Liver (tissue), 9 donors: ENCODE data around the gene MDP1. TPM values are rescaled to one million over a fixed set of nuclear protein-coding genes. Genes with fewer than 3 reads are reported as not detected.
"Not testable (repeated sequence)": the region's sequence is repeated elsewhere in the genome, so short reads cannot be mapped to it uniquely, and the experiment has no call there.

ENCODE experiments used
- DNase-seq: peaks from one replicate; pipeline ENCODE4 v3.0.0-alpha.2; 2017; ENCODE audit warnings: low spot score
- H3K27ac ChIP-seq, 2 donors: one replicate each; pipeline ENCODE4 v1.7.0; 2013; ENCODE audit warnings: inconsistent platforms in 2 of 2, low read length in 2 of 2, control low read depth in 1 of 2, low read depth in 1 of 2, mild to moderate bottlenecking in 1 of 2
- H3K27me3 ChIP-seq, 4 donors: one replicate each; pipeline versions ENCODE4 v1.6.1 to v1.7.0; 2013; ENCODE audit warnings: low read length in 3 of 4, inconsistent platforms in 1 of 4, mild to moderate bottlenecking in 1 of 4, moderate library complexity in 1 of 4; ENCODE audit not compliant: control insufficient read depth in 4 of 4, insufficient read depth in 4 of 4
- H3K36me3 ChIP-seq, 4 donors: one replicate each; pipeline versions ENCODE4 v1.6.1 to v1.7.0; 2013; ENCODE audit warnings: low read length in 3 of 4, mild to moderate bottlenecking in 3 of 4, low read depth in 1 of 4, moderate library complexity in 1 of 4; ENCODE audit not compliant: control insufficient read depth in 4 of 4, insufficient read depth in 3 of 4
- H3K4me1 ChIP-seq, 4 donors: one replicate each; pipeline versions ENCODE4 v1.6.1 to v1.7.0; 2013; ENCODE audit warnings: low read length in 3 of 4, mild to moderate bottlenecking in 3 of 4, moderate library complexity in 1 of 4; ENCODE audit not compliant: control insufficient read depth in 4 of 4, insufficient read depth in 4 of 4
- H3K4me3 ChIP-seq, 3 donors: one replicate each; pipeline versions ENCODE4 v1.6.1 to v1.7.0; 2013; ENCODE audit warnings: low read length in 3 of 3, control low read depth in 1 of 3, low read depth in 1 of 3, mild to moderate bottlenecking in 1 of 3
- H3K9ac ChIP-seq, 2 donors: one replicate each; pipeline ENCODE4 v1.7.0; 2013; ENCODE audit warnings: low read length in 2 of 2, mild to moderate bottlenecking in 2 of 2, moderate library complexity in 2 of 2, control low read depth in 1 of 2, low read depth in 1 of 2
- H3K9me3 ChIP-seq, 4 donors: one replicate each; pipeline versions ENCODE4 v1.6.1 to v1.7.0; 2013; ENCODE audit warnings: low read length in 3 of 4; ENCODE audit not compliant: control insufficient read depth in 4 of 4
- EGR1 ChIP-seq, 2 donors: IDR thresholded peaks; 2 replicates each; pipeline ENCODE4 v1.6.1; 2016 to 2018; ENCODE audit warnings: antibody characterized with exemption in 2 of 2, low read depth in 2 of 2
- FOXA1 ChIP-seq: IDR thresholded peaks from 2 replicates; pipeline ENCODE4 v1.6.1; 2016; ENCODE audit warnings: antibody characterized with exemption
- HNF4A ChIP-seq, 2 donors: conservative IDR thresholded peaks; 2 replicates each; pipeline ENCODE4 v1.6.1; 2016; ENCODE audit warnings: antibody characterized with exemption in 2 of 2, mild to moderate bottlenecking in 2 of 2
- HNF4G ChIP-seq: IDR thresholded peaks from 2 replicates; pipeline ENCODE4 v1.6.1; 2016; ENCODE audit warnings: antibody characterized with exemption
- JUND ChIP-seq, 2 donors: IDR thresholded peaks; 2 replicates each; pipeline ENCODE4 v1.6.1; 2016; ENCODE audit warnings: antibody characterized with exemption in 2 of 2
- MAX ChIP-seq: IDR thresholded peaks from 2 replicates; pipeline ENCODE4 v1.6.1; 2016; ENCODE audit warnings: antibody characterized with exemption
- NR2F2 ChIP-seq: IDR thresholded peaks from 2 replicates; pipeline ENCODE4 v1.6.1; 2016; ENCODE audit warnings: antibody characterized with exemption
- RAD21 ChIP-seq, 2 donors: IDR thresholded peaks; 2 replicates each; pipeline ENCODE4 v1.6.1; 2016; ENCODE audit warnings: antibody characterized with exemption in 2 of 2, mild to moderate bottlenecking in 2 of 2
- TAF1 ChIP-seq: conservative IDR thresholded peaks from 2 replicates; pipeline ENCODE4 v1.6.1; 2016; ENCODE audit warnings: antibody characterized with exemption, mild to moderate bottlenecking
- YY1 ChIP-seq: IDR thresholded peaks from 2 replicates; pipeline ENCODE4 v1.6.1; 2016; ENCODE audit warnings: antibody characterized with exemption, mild to moderate bottlenecking
- ZBTB33 ChIP-seq: IDR thresholded peaks from 2 replicates; pipeline ENCODE4 v1.6.1; 2016; ENCODE audit warnings: antibody characterized with exemption
- WGBS: extraction: QIAGEN DNeasy Blood & Tissue Kit; methylation state at CpG from one replicate; pipeline ENCODE4 v1.1.7; 2013; 5-methylcytosine and 5-hydroxymethylcytosine counted together
- polyA plus RNA-seq, 2 donors: library from polyadenylated mRNA; stranded (reverse) in 1 of 2; unstranded in 1 of 2; fragments of 200-250 nt in 1 of 2; fragments of >200 nt in 1 of 2; fragmentation: Nextera tagmentation in 1 of 2; extraction: Ambion mirVana in 1 of 2; gene quantifications; one replicate each; pipeline versions ENCODE4 v1.2.1 to v1.2.3, GENCODE V29; 2013 to 2015
- total RNA-seq, 2 donors: library from RNA; depleted of rRNA; stranded (reverse); fragments of >200 nt; gene quantifications; one replicate each; pipeline ENCODE4 v1.2.3, GENCODE V29; 2014
- TF ChIP-seq, protein P1 (sequence below): fragments of 150-350 bp; IDR thresholded peaks from 2 replicates; pipeline ENCODE4 v1.5.1; 2017; ENCODE audit warnings: improper control_type of control experiment, low read depth, low read length; ENCODE audit not compliant: missing input control
- TF ChIP-seq, protein P2 (sequence below): IDR thresholded peaks from 2 replicates; pipeline ENCODE4 v1.6.1; 2016; ENCODE audit warnings: antibody characterized with exemption
- TF ChIP-seq, protein P3 (sequence below): IDR thresholded peaks from 2 replicates; pipeline ENCODE4 v1.6.1; 2016; ENCODE audit warnings: antibody characterized with exemption, mild to moderate bottlenecking
- donor health status: healthy.
- donor health status: healthy.
- donor health status: healthy.
- donor health status: healthy.
- donor health status: healthy.

Gene MDP1
- total and polyA plus RNA-seq, 4 donors = 3.2 to 13.4 (median 7.0) TPM

DNA sequence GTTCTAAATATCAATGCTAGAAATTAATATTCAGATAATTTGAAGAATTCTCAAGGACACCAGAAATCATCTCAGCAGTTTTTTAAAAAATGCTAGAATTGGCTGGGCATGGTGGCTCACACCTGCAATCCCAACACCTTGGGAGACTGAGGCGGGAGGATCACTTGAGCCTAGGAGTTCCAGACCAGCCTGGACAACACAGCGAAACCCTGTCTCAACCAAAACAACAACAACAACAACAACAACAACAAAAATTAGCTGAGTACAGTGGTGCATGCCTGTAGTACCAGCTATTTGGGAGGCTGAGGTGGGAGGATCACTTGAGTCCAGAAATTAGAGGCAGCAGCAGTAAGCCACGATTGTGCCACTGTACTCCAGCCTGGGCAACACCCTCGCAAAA is 3.2 kb upstream of the MDP1 start:
- H3K27me3 ChIP-seq = no peaks in the 10 kb centered on the region
- no peak for DNase-seq
- no peak overlapping the region for H3K27ac ChIP-seq
- no peaks in the 10 kb centered on the region for H3K9me3 ChIP-seq
- H3K9ac ChIP-seq = no peak overlapping the region
- H3K4me1 ChIP-seq = peaks cover 0 to 14% (median 6%) of the 10 kb centered on the region in 4 donors
- H3K4me3 ChIP-seq = no peak overlapping the region
- peaks cover 0 to 5% (median under 1%) of the 10 kb centered on the region in 4 donors for H3K36me3 ChIP-seq
- TF ChIP-seq, protein P1, sequence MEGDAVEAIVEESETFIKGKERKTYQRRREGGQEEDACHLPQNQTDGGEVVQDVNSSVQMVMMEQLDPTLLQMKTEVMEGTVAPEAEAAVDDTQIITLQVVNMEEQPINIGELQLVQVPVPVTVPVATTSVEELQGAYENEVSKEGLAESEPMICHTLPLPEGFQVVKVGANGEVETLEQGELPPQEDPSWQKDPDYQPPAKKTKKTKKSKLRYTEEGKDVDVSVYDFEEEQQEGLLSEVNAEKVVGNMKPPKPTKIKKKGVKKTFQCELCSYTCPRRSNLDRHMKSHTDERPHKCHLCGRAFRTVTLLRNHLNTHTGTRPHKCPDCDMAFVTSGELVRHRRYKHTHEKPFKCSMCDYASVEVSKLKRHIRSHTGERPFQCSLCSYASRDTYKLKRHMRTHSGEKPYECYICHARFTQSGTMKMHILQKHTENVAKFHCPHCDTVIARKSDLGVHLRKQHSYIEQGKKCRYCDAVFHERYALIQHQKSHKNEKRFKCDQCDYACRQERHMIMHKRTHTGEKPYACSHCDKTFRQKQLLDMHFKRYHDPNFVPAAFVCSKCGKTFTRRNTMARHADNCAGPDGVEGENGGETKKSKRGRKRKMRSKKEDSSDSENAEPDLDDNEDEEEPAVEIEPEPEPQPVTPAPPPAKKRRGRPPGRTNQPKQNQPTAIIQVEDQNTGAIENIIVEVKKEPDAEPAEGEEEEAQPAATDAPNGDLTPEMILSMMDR = no peak
- TF ChIP-seq RAD21 (IDR thresholded peaks at IDR 0.05) (no peak), TAF1 (no peak), FOXA1 (no peak), HNF4A (conservative IDR thresholded peaks at IDR 0.05) (no peak), HNF4G (no peak), NR2F2 (no peak), ZBTB33 (no peak), YY1 (no peak), EGR1 (IDR thresholded peaks at IDR 0.05; ENCODE audit: low read depth in 2 of 2) (no peak), JUND (IDR thresholded peaks at IDR 0.05) (no peak), MAX (no peak)
- TF ChIP-seq, protein P2, sequence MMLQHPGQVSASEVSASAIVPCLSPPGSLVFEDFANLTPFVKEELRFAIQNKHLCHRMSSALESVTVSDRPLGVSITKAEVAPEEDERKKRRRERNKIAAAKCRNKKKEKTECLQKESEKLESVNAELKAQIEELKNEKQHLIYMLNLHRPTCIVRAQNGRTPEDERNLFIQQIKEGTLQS = no peak
- TF ChIP-seq, protein P3, sequence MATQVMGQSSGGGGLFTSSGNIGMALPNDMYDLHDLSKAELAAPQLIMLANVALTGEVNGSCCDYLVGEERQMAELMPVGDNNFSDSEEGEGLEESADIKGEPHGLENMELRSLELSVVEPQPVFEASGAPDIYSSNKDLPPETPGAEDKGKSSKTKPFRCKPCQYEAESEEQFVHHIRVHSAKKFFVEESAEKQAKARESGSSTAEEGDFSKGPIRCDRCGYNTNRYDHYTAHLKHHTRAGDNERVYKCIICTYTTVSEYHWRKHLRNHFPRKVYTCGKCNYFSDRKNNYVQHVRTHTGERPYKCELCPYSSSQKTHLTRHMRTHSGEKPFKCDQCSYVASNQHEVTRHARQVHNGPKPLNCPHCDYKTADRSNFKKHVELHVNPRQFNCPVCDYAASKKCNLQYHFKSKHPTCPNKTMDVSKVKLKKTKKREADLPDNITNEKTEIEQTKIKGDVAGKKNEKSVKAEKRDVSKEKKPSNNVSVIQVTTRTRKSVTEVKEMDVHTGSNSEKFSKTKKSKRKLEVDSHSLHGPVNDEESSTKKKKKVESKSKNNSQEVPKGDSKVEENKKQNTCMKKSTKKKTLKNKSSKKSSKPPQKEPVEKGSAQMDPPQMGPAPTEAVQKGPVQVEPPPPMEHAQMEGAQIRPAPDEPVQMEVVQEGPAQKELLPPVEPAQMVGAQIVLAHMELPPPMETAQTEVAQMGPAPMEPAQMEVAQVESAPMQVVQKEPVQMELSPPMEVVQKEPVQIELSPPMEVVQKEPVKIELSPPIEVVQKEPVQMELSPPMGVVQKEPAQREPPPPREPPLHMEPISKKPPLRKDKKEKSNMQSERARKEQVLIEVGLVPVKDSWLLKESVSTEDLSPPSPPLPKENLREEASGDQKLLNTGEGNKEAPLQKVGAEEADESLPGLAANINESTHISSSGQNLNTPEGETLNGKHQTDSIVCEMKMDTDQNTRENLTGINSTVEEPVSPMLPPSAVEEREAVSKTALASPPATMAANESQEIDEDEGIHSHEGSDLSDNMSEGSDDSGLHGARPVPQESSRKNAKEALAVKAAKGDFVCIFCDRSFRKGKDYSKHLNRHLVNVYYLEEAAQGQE = no peak
- 94% methylated on average over 4 of the region's 4 CpGs for WGBS

DNA sequence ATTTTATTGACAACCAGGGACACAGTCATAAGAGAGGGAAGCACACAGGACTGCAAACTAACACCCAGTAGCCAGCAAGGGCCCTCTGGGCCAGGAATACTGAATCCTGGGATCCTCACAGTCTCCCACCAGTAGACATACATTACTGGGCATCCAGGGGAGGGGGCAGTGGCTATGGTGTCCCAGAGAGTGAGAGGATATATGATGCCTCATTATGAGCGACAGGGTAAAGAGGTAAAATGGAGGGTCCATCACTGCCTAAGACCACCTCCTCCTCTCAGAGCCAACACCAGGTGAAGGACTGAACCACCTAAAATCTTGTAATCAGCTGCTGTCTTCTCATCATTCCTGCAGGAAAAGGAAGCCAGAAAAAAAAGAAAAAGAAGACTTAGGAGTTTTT is 1.0 kb upstream of the MDP1 start:
- H3K9ac ChIP-seq, H3K27me3 ChIP-seq, DNase-seq, H3K27ac ChIP-seq, H3K9me3 ChIP-seq, H3K4me3 ChIP-seq, H3K36me3 ChIP-seq: not testable (repeated sequence)
- 93% methylated on average over 1 of the region's 1 CpG for WGBS
- peaks cover 0 to 23% (median 8%) of the 10 kb centered on the region in 4 donors for H3K4me1 ChIP-seq
